Measurements from ENCODE around the gene HDHD2.

HDHD2 gene

DNA sequence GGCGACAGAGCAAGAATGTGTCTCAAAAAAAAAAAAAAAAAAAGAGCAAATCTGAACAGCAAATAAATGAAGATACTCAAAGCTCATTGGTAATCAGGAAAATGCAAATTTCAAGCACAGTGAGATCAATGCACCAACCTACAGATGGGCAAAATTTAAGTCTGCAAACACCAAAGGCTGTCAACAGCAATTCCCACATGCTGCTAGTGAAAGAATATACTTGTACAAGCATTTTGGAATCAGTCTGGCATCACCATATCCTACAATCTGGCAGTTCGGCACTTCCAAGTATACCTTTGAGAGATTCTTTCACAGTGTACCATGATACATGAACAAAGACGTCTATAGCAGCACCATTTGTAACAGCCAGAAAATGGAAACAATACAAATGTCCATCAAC lies 4.1 kb downstream of the HDHD2 start:
- no peak overlapping the region for H3K4me3 ChIP-seq (replicated peaks; ENCODE audit: low read depth, low read length)
- no peak for DNase-seq (ENCODE audit: extremely low read depth, low read depth)
- no peak for TF ChIP-seq CTCF (IDR thresholded peaks at IDR 0.05; ENCODE audit: low read depth, low read length, missing control alignments)

GRCh38 chr18:47143899-47144485 lies 6.3 kb downstream of the HDHD2 start:
- H3K4me3 ChIP-seq (replicated peaks; ENCODE audit: low read depth, low read length), result no peak overlapping the region
- no peak for TF ChIP-seq CTCF (IDR thresholded peaks at IDR 0.05; ENCODE audit: low read depth, low read length, missing control alignments)
- DNase-seq (ENCODE audit: extremely low read depth, low read depth), result no peak

GRCh38 chr18:47143153-47143552 lies 7.1 kb downstream of the HDHD2 start:
- DNase-seq (ENCODE audit: extremely low read depth, low read depth), result no peak
- TF ChIP-seq CTCF (IDR thresholded peaks at IDR 0.05; ENCODE audit: low read depth, low read length, missing control alignments), result no peak
- no peak overlapping the region for H3K4me3 ChIP-seq (replicated peaks; ENCODE audit: low read depth, low read length)

GRCh38 chr18:47141289-47141688 lies 9.0 kb downstream of the HDHD2 start:
- no peak for DNase-seq (ENCODE audit: extremely low read depth, low read depth)
- TF ChIP-seq CTCF (IDR thresholded peaks at IDR 0.05; ENCODE audit: low read depth, low read length, missing control alignments), result no peak
- no peak overlapping the region for H3K4me3 ChIP-seq (replicated peaks; ENCODE audit: low read depth, low read length)

DNA sequence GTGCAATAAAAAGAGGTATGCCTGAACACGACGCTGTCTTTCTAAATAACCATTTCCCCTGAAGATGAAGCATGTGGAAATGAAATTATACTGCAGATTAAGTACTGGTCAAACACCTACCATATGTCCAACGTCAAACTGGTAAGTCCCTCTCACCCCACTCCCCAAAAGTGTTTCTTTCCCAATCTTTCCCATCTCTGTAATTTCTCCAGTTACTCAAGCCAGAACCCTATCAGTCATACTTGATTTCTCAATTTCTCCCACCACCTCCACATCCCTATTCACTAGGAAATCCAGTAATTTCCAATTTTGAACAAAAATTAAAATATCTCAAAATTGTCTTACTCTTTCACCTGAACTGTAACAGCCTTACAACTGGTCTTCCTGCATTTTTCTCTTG lies 29.2 kb downstream of the HDHD2 start:
- H3K4me3 ChIP-seq (replicated peaks; ENCODE audit: low read depth, low read length), result no peak overlapping the region
- TF ChIP-seq CTCF (IDR thresholded peaks at IDR 0.05; ENCODE audit: low read depth, low read length, missing control alignments), result no peak
- DNase-seq (ENCODE audit: extremely low read depth, low read depth), result no peak

DNA sequence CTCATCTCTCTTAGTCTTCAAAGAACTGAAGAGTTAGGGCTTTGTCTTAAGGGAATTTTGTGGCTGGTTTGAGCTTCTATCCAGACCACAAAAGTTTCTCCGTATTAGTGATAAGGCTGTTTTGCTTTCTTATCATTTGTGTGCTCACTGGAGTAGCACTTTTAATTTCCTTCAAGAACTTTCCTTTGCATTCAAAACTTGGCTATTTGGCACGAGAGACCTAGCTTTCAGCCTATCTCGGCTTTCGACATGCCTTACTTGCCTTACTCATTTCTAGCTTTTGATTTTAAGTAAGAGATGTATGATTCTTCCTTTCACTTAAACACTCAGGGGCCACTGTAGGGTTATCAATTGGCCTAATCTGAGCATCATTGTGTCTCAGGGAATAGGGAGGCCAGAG lies 29.9 kb downstream of the HDHD2 start:
- no peak overlapping the region for H3K4me3 ChIP-seq (replicated peaks; ENCODE audit: low read depth, low read length)
- DNase-seq (ENCODE audit: extremely low read depth, low read depth), result no peak
- TF ChIP-seq CTCF (IDR thresholded peaks at IDR 0.05; ENCODE audit: low read depth, low read length, missing control alignments), result no peak

- TF ChIP-seq CTCF (IDR thresholded peaks at IDR 0.05; ENCODE audit: low read depth, low read length, missing control alignments), result no peak
- no peak for DNase-seq (ENCODE audit: extremely low read depth, low read depth)
- no peak overlapping the region for H3K4me3 ChIP-seq (replicated peaks; ENCODE audit: low read depth, low read length)
Measured at GRCh38 chr18:47118981-47119380, 31.3 kb downstream of the HDHD2 start.
